ENCODE measurements around the gene GPRC5B.

GPRC5B gene

GRCh38 chr16:19913340-19913645 lies 28.6 kb upstream of the GPRC5B start:
- peaks cover 0 to 3% of the 10 kb centered on the region in 2 donors for H3K27me3 ChIP-seq (ENCODE audit: control insufficient read depth in 1 of 2, insufficient read depth in 2 of 2, low read length in 2 of 2)
- no peak overlapping the region for H3K4me3 ChIP-seq (ENCODE audit: low read depth in 1 of 2, low read length in 2 of 2)
- H3K9me3 ChIP-seq (ENCODE audit: control insufficient read depth in 1 of 2, low read length in 2 of 2), result no peaks in the 10 kb centered on the region
- H3K27ac ChIP-seq (ENCODE audit: low read depth, low read length), result no peak overlapping the region
- H3K4me1 ChIP-seq (ENCODE audit: control insufficient read depth in 1 of 2, insufficient read depth in 2 of 2, low read length in 2 of 2), result no peaks in the 10 kb centered on the region
- no peak overlapping the region for H3K9ac ChIP-seq (ENCODE audit: low read depth in 1 of 2, low read length in 2 of 2)
- H3K36me3 ChIP-seq (ENCODE audit: control insufficient read depth in 1 of 2, insufficient read depth in 2 of 2, low read length in 2 of 2), result no peaks in the 10 kb centered on the region

DNA sequence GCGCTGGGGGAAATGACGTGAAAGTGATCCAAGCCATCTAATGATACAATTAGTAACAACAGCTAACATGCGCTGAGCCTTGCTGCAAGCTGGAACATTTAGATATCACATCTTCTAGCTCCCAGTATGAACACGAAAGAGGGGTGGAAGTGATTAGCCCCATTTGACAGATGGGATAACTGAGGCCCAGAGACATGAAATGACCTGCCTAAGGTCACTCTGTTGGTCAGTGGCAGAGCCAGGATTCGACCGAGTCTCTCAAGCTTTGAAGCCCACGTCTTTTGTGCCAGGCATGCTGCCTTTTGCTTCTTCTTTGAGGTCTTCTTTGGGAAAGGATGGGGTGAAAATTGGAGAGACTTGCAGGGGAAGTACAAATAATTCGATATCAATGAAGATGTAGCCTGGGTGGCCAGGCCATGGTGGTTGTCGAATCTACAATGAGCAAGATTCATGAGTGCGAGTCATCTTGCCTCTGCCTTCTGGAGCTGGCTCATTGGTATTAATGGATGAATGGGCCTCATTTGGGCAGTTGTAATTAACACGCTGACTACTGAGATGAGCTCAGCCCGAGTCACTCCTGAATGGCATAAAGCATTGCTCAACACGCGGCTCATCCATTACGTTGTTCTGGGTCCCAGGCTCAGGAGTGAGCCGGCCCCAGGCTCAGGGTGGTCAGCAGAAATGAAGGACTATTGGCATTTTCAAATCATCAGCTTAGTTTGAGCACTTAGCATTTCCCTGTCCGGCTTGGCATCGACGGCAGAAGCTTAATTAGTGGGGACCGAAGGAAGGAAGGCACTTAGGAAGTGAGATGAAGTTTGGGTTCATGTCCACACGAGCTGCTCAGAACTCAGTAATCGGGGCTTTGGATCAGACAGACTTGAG lies 28.0 kb upstream of the GPRC5B start:
- H3K27ac ChIP-seq (ENCODE audit: low read depth, low read length), result no peak overlapping the region
- peaks cover 0 to 3% of the 10 kb centered on the region in 2 donors for H3K27me3 ChIP-seq (ENCODE audit: control insufficient read depth in 1 of 2, insufficient read depth in 2 of 2, low read length in 2 of 2)
- H3K9ac ChIP-seq (ENCODE audit: low read depth in 1 of 2, low read length in 2 of 2), result no peak overlapping the region
- no peaks in the 10 kb centered on the region for H3K9me3 ChIP-seq (ENCODE audit: control insufficient read depth in 1 of 2, low read length in 2 of 2)
- no peaks in the 10 kb centered on the region for H3K4me1 ChIP-seq (ENCODE audit: control insufficient read depth in 1 of 2, insufficient read depth in 2 of 2, low read length in 2 of 2)
- H3K36me3 ChIP-seq (ENCODE audit: control insufficient read depth in 1 of 2, insufficient read depth in 2 of 2, low read length in 2 of 2), result no peaks in the 10 kb centered on the region
- no peak overlapping the region for H3K4me3 ChIP-seq (ENCODE audit: low read depth in 1 of 2, low read length in 2 of 2)

GRCh38 chr16:19911747-19912454 lies 27.3 kb upstream of the GPRC5B start:
- Histone ChIP-seq H3K27me3 (ENCODE audit: control insufficient read depth in 1 of 2, insufficient read depth in 2 of 2, low read length in 2 of 2) (peaks cover 0 to 3% of the 10 kb centered on the region in 2 donors), H3K9me3 (ENCODE audit: control insufficient read depth in 1 of 2, low read length in 2 of 2) (no peaks in the 10 kb centered on the region), H3K4me3 (ENCODE audit: low read depth in 1 of 2, low read length in 2 of 2) (no peak overlapping the region), H3K27ac (ENCODE audit: low read depth, low read length) (no peak overlapping the region), H3K36me3 (ENCODE audit: control insufficient read depth in 1 of 2, insufficient read depth in 2 of 2, low read length in 2 of 2) (no peaks in the 10 kb centered on the region), H3K9ac (ENCODE audit: low read depth in 1 of 2, low read length in 2 of 2) (no peak overlapping the region), H3K4me1 (ENCODE audit: control insufficient read depth in 1 of 2, insufficient read depth in 2 of 2, low read length in 2 of 2) (no peaks in the 10 kb centered on the region)

DNA sequence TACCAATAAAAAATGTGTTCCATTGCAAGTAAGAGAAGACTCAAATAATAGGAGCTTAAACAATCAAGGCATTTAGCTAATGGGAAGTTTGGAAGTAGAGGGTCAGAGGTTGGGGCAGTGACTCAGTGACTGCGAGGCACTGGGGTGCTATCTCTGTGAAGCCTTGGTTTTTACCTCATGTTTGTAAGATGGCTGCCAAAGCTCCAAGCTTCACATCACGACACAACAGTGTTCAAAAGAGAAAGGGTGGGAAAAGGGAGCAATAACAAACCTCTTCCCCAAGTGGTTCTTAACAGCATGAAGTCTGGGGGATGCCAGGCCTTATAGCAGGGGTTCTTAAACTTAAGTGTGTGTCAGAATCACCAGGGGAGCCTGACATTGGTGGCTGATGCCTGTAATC lies 26.6 kb upstream of the GPRC5B start:
- no peak overlapping the region for H3K27ac ChIP-seq (ENCODE audit: low read depth, low read length)
- H3K9ac ChIP-seq (ENCODE audit: low read depth in 1 of 2, low read length in 2 of 2), result no peak overlapping the region
- H3K27me3 ChIP-seq (ENCODE audit: control insufficient read depth in 1 of 2, insufficient read depth in 2 of 2, low read length in 2 of 2), result peaks cover 0 to 3% of the 10 kb centered on the region in 2 donors

GRCh38 chr16:19909750-19910322 lies 25.2 kb upstream of the GPRC5B start:
- Histone ChIP-seq H3K4me1 (ENCODE audit: control insufficient read depth in 1 of 2, insufficient read depth in 2 of 2, low read length in 2 of 2) (no peaks in the 10 kb centered on the region), H3K4me3 (ENCODE audit: low read depth in 1 of 2, low read length in 2 of 2) (no peak overlapping the region), H3K9ac (ENCODE audit: low read depth in 1 of 2, low read length in 2 of 2) (no peak overlapping the region), H3K9me3 (ENCODE audit: control insufficient read depth in 1 of 2, low read length in 2 of 2) (no peaks in the 10 kb centered on the region), H3K27me3 (ENCODE audit: control insufficient read depth in 1 of 2, insufficient read depth in 2 of 2, low read length in 2 of 2) (peaks cover 0 to 3% of the 10 kb centered on the region in 2 donors), H3K27ac (ENCODE audit: low read depth, low read length) (no peak overlapping the region), H3K36me3 (ENCODE audit: control insufficient read depth in 1 of 2, insufficient read depth in 2 of 2, low read length in 2 of 2) (no peaks in the 10 kb centered on the region)

More for the DNA sequence above, 26.6 kb upstream of the GPRC5B start:
- Histone ChIP-seq H3K36me3 (ENCODE audit: control insufficient read depth in 1 of 2, insufficient read depth in 2 of 2, low read length in 2 of 2) (no peaks in the 10 kb centered on the region), H3K9me3 (ENCODE audit: control insufficient read depth in 1 of 2, low read length in 2 of 2) (no peaks in the 10 kb centered on the region), H3K4me1 (ENCODE audit: control insufficient read depth in 1 of 2, insufficient read depth in 2 of 2, low read length in 2 of 2) (no peaks in the 10 kb centered on the region), H3K4me3 (ENCODE audit: low read depth in 1 of 2, low read length in 2 of 2) (no peak overlapping the region)

DNA sequence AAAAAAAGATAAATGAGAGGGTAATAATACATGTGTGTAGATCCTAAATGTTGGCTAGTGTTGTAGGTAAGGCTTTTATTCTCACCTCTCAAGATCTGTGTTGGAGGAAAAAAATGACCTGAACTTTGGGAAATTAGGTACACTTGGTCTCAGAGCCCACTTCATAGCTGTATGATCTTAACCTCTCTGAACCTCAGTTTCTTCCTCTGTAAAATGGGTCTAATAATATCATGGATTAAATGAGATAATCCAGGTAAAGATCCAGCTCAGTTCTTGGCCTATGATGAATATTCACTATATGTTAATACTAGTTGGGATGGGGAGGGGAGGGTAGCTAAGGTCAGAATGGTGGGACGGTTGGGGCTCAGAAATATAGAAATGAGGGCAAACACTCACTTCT lies 24.3 kb upstream of the GPRC5B start:
- Histone ChIP-seq H3K27me3 (ENCODE audit: control insufficient read depth in 1 of 2, insufficient read depth in 2 of 2, low read length in 2 of 2) (peaks cover 0 to 3% of the 10 kb centered on the region in 2 donors), H3K9me3 (ENCODE audit: control insufficient read depth in 1 of 2, low read length in 2 of 2) (no peaks in the 10 kb centered on the region), H3K36me3 (ENCODE audit: control insufficient read depth in 1 of 2, insufficient read depth in 2 of 2, low read length in 2 of 2) (no peaks in the 10 kb centered on the region), H3K27ac (ENCODE audit: low read depth, low read length) (no peak overlapping the region), H3K4me1 (ENCODE audit: control insufficient read depth in 1 of 2, insufficient read depth in 2 of 2, low read length in 2 of 2) (no peaks in the 10 kb centered on the region), H3K4me3 (ENCODE audit: low read depth in 1 of 2, low read length in 2 of 2) (no peak overlapping the region), H3K9ac (ENCODE audit: low read depth in 1 of 2, low read length in 2 of 2) (no peak overlapping the region)

DNA sequence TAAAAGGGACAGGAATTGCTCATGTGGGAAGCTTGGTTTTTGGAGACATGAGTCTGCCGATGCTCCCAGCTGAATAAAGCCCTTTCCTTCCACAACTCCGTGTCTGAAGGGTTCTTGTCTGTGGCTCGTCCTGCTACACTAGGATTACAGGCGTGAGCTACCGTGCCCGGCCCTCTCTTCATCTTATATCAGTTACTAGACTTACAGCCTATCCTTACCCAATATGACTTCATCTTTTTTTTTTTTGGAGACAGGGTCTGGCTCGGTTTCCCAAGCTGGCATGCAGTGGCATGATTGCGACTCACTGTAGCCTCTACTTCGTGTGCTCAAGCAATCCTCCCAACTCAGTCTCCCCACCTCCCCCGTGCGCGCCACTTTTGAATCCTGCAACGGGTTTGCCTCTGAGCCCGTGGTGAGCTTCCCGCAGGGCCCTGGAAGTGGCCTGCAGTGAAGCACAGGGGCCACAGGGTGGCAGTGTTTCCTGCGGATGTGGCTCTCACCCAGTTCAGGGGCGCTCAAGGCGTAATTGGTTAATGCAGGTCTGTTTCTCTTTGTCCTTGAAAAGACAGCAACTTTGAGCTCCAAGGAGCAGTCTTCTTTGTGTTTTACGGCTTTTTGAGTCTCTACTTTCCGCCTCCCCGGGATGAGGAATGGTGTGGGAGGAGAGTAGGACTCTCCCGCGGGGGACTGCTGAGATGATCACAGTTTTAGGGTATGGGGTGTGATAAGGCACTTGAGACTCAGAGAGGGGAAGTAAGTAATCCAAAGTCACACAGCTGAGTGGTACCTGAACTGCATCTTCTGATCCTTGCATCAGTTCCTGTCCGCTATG lies 22.7 kb upstream of the GPRC5B start:
- Histone ChIP-seq H3K27ac (ENCODE audit: low read depth, low read length) (no peak overlapping the region), H3K9ac (ENCODE audit: low read depth in 1 of 2, low read length in 2 of 2) (no peak overlapping the region), H3K27me3 (ENCODE audit: control insufficient read depth in 1 of 2, insufficient read depth in 2 of 2, low read length in 2 of 2) (peaks cover 0 to 3% of the 10 kb centered on the region in 2 donors), H3K36me3 (ENCODE audit: control insufficient read depth in 1 of 2, insufficient read depth in 2 of 2, low read length in 2 of 2) (no peaks in the 10 kb centered on the region), H3K4me3 (ENCODE audit: low read depth in 1 of 2, low read length in 2 of 2) (peak overlapping the region in 1 of 2 donors; percentile 3), H3K4me1 (ENCODE audit: control insufficient read depth in 1 of 2, insufficient read depth in 2 of 2, low read length in 2 of 2) (no peaks in the 10 kb centered on the region), H3K9me3 (ENCODE audit: control insufficient read depth in 1 of 2, low read length in 2 of 2) (no peaks in the 10 kb centered on the region)

DNA sequence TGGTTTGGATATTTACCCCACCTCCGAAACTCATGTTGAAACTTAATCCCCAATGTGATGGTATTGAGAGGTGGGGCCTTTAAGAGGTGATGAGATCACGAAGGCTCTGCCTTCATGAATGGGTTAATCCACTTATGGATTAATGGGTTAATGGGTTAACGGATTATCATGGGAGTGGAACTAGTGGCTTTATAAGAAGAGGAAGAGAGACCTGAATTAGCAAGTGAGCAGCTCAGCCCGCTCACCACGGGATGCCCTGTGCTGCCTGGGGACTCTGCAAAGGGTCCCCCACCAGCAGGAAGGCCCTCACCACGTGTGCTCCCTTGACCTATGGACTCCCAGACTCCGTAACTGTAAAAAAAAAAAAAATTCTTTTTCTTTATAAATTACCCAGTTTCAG lies 16.5 kb upstream of the GPRC5B start:
- H3K4me3 ChIP-seq (ENCODE audit: low read depth in 1 of 2, low read length in 2 of 2), result no peak overlapping the region
- H3K9ac ChIP-seq (ENCODE audit: low read depth in 1 of 2, low read length in 2 of 2), result no peak overlapping the region
- H3K27me3 ChIP-seq (ENCODE audit: control insufficient read depth in 1 of 2, insufficient read depth in 2 of 2, low read length in 2 of 2), result no peaks in the 10 kb centered on the region

DNA sequence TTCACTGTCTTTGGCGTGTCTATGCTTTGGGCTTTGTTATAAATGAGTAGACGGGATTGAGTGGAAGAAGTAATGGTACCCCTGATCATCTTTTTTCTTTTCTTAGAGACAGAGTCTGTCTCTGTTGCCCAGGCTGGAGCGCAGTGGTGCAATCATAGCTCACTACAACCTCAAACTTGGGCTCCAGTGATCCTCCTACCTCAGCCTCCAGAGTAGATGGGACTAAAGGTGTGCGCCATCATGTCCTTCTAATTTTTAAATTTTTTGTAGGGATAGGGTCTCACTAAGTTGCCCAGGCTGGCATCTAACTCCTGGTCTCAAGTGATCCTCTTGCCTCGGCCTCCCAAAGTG lies 14.9 kb upstream of the GPRC5B start:
- Histone ChIP-seq H3K4me3 (ENCODE audit: low read depth in 1 of 2, low read length in 2 of 2) (no peak overlapping the region), H3K27me3 (ENCODE audit: control insufficient read depth in 1 of 2, insufficient read depth in 2 of 2, low read length in 2 of 2) (no peaks in the 10 kb centered on the region), H3K36me3 (ENCODE audit: control insufficient read depth in 1 of 2, insufficient read depth in 2 of 2, low read length in 2 of 2) (no peaks in the 10 kb centered on the region), H3K4me1 (ENCODE audit: control insufficient read depth in 1 of 2, insufficient read depth in 2 of 2, low read length in 2 of 2) (no peaks in the 10 kb centered on the region), H3K9me3 (ENCODE audit: control insufficient read depth in 1 of 2, low read length in 2 of 2) (no peaks in the 10 kb centered on the region), H3K27ac (ENCODE audit: low read depth, low read length) (no peak overlapping the region), H3K9ac (ENCODE audit: low read depth in 1 of 2, low read length in 2 of 2) (no peak overlapping the region)

More for the DNA sequence above, 16.5 kb upstream of the GPRC5B start:
- Histone ChIP-seq H3K9me3 (ENCODE audit: control insufficient read depth in 1 of 2, low read length in 2 of 2) (no peaks in the 10 kb centered on the region), H3K36me3 (ENCODE audit: control insufficient read depth in 1 of 2, insufficient read depth in 2 of 2, low read length in 2 of 2) (no peaks in the 10 kb centered on the region), H3K27ac (ENCODE audit: low read depth, low read length) (no peak overlapping the region), H3K4me1 (ENCODE audit: control insufficient read depth in 1 of 2, insufficient read depth in 2 of 2, low read length in 2 of 2) (no peaks in the 10 kb centered on the region)

All from duodenal mucosa (tissue), 2 donors.